K562 (cell line): ENCODE results near the gene UBE2D2. TPM values are rescaled to one million over a fixed set of nuclear protein-coding genes. Genes with fewer than 3 reads are reported as not detected.

ENCODE experiments used
- ATAC-seq: fragments of 200-7000 bp; cut with Tn5 transposase; 3 replicates; pipeline ENCODE4 v1.9.1; 2020; ENCODE audit warnings: moderate library complexity
- BruUV-seq: library from RNA; stranded (reverse); fragments of 400-500 nt; replicated peaks from 2 replicates; lab custom pipeline; 2021; lab: Mats Ljungman, UMichigan
- CTCF ChIA-PET: fragments of 300-600 bp; formaldehyde crosslinking; extraction: SDS; loops from one replicate; lab custom pipeline; 2021; ENCODE audit warnings: low intra/inter-chr PET ratio; lab: Yijun Ruan, JAX
- POLR2A ChIA-PET: fragments of 300-600, 350-650 bp; sonication (Branson Sonifier 250); formaldehyde crosslinking; extraction: SDS; loops from one replicate; lab custom pipeline; 2021; ENCODE audit warnings: antibody characterized with exemption, inconsistent platforms; lab: Yijun Ruan, JAX
- DNase-seq, 4 experiments: peaks; one replicate each; pipeline versions ENCODE4 v3.0.0 to v3.0.0-alpha.2; 2011 to 2018; ENCODE audit warnings: low spot score in 3 of 4, mixed read lengths in 3 of 4; ENCODE audit errors: extremely low read depth in 1 of 4
- FAIRE-seq: peaks from 2 replicates; lab custom pipeline; 2011; peaks lifted over from hg19 to GRCh38; lab: Jason Lieb, UNC
- H2AFZ ChIP-seq: 2 replicates; pipeline ENCODE4 v1.6.0; 2011; ENCODE audit warnings: low read depth, low read length, control low read depth, inconsistent platforms
- H3K27ac ChIP-seq: fragments of 200-600 bp; 3 replicates; pipeline ENCODE4 v1.8.0; 2011; ENCODE audit warnings: low read depth, mild to moderate bottlenecking, control low read depth, inconsistent platforms, low read length, moderate library complexity, mixed read lengths; ENCODE audit errors: extremely low read depth
- H3K27me3 ChIP-seq, 2 experiments: fragments of 300-600 bp in 1 of 2; 2 replicates in 1 of 2; 3 replicates in 1 of 2; pipeline versions ENCODE4 v1.6.0 to v1.8.0; 2011; ENCODE audit warnings: inconsistent platforms in 2 of 2, low read length in 2 of 2, mild to moderate bottlenecking in 1 of 2, mixed read lengths in 1 of 2, moderate library complexity in 1 of 2; ENCODE audit not compliant: control insufficient read depth in 2 of 2, insufficient read depth in 2 of 2
- H3K36me3 ChIP-seq: fragments of 300-600 bp; 3 replicates; pipeline ENCODE4 v1.8.0; 2011; ENCODE audit warnings: mild to moderate bottlenecking, low read length, inconsistent platforms; ENCODE audit not compliant: control insufficient read depth, insufficient read depth
- H3K4me1 ChIP-seq, 2 experiments: fragments of 200-600 bp in 1 of 2; replicated peaks in 1 of 2; 2 replicates in 1 of 2; 3 replicates in 1 of 2; pipeline versions ENCODE4 v1.5.1 to v1.8.0; 2011; ENCODE audit warnings: inconsistent platforms in 2 of 2, low read length in 2 of 2, mild to moderate bottlenecking in 1 of 2, mixed read lengths in 1 of 2, moderate library complexity in 1 of 2; ENCODE audit not compliant: control insufficient read depth in 2 of 2, insufficient read depth in 2 of 2
- H3K4me2 ChIP-seq: 2 replicates; pipeline ENCODE4 v1.6.1; 2011; ENCODE audit warnings: low read length, control low read depth, inconsistent platforms, mixed read lengths; ENCODE audit not compliant: insufficient read depth
- H3K4me3 ChIP-seq: fragments of 200-600 bp; sonication (generic), shearing (Covaris generic); 2 replicates; pipeline ENCODE4 v1.5.1; 2016; ENCODE audit warnings: control low read depth, inconsistent platforms
- H3K79me2 ChIP-seq: fragments of 200-600 bp; 3 replicates; pipeline ENCODE4 v1.8.0; 2011; ENCODE audit warnings: low read length, inconsistent platforms; ENCODE audit not compliant: control insufficient read depth, insufficient read depth
- H3K9ac ChIP-seq, 2 experiments: 2 replicates each; pipeline versions ENCODE4 v1.6.0 to v1.6.1; 2011; ENCODE audit warnings: low read depth in 2 of 2, low read length in 2 of 2, control low read depth in 1 of 2, inconsistent platforms in 1 of 2, mild to moderate bottlenecking in 1 of 2, mixed read lengths in 1 of 2; ENCODE audit not compliant: insufficient read depth in 1 of 2
- H3K9me1 ChIP-seq: one replicate; pipeline ENCODE4 v1.6.0; 2011; ENCODE audit warnings: inconsistent platforms, mild to moderate bottlenecking, low read length, moderate library complexity; ENCODE audit not compliant: control insufficient read depth, insufficient read depth
- H3K9me3 ChIP-seq: replicated peaks from 2 replicates; pipeline ENCODE4 v1.5.1; 2011; ENCODE audit warnings: low read depth, low read length, inconsistent platforms; ENCODE audit not compliant: control insufficient read depth, insufficient read depth
- H4K20me1 ChIP-seq: replicated peaks from 2 replicates; pipeline ENCODE4 v1.6.1; 2011; ENCODE audit warnings: low read length, inconsistent platforms, mixed read lengths; ENCODE audit not compliant: control insufficient read depth, insufficient read depth
- CBX3 ChIP-seq, 2 experiments: IDR thresholded peaks; 1 replicate in 1 of 2; 2 replicates in 1 of 2; pipeline ENCODE4 v1.6.1; 2012; ENCODE audit warnings: inconsistent platforms in 2 of 2, low read length in 2 of 2, borderline replicate concordance in 1 of 2, control low read depth in 1 of 2
- DLX4 ChIP-seq: fragments of 250-450 bp; sonication (Bioruptor Pico); IDR thresholded peaks from 2 replicates; pipeline ENCODE4 v1.6.1; 2021; ENCODE audit warnings: mild to moderate bottlenecking
- ELF4 ChIP-seq: fragments of 450-650 bp; formaldehyde crosslinking; IDR thresholded peaks from 2 replicates; pipeline ENCODE4 v1.4.0; 2022; ENCODE audit warnings: missing genetic modification characterization
- KLF10 ChIP-seq: fragments of 250-450 bp; sonication (Bioruptor Pico); IDR thresholded peaks from 2 replicates; pipeline ENCODE4 v1.6.1; 2021; ENCODE audit warnings: matching md5 sums
- LEF1 ChIP-seq: fragments of 450-650 bp; IDR thresholded peaks from 2 replicates; pipeline ENCODE4 v1.6.1; 2016; ENCODE audit warnings: mild to moderate bottlenecking
- MCM3 ChIP-seq: fragments of 450-650 bp; IDR thresholded peaks from 2 replicates; pipeline ENCODE4 v1.6.1; 2016
- MEF2A ChIP-seq: IDR thresholded peaks from 2 replicates; pipeline ENCODE4 v1.6.1; 2011; ENCODE audit warnings: low read depth, mild to moderate bottlenecking, low read length, moderate library complexity; ENCODE audit not compliant: control insufficient read depth
- POLR2AphosphoS5 ChIP-seq: IDR thresholded peaks from 2 replicates; pipeline ENCODE4 v1.6.1; 2011; ENCODE audit warnings: mild to moderate bottlenecking, low read depth, low read length, moderate library complexity; ENCODE audit not compliant: control insufficient read depth, insufficient read depth
- RBM34 ChIP-seq: fragments of 200-400 bp; formaldehyde crosslinking; IDR thresholded peaks from 2 replicates; pipeline ENCODE4 v1.6.1; 2018; ENCODE audit warnings: low read length, borderline replicate concordance; ENCODE audit not compliant: insufficient read depth
- SRF ChIP-seq, 2 experiments: fragments of 250-450, 450-650 bp in 1 of 2; sonication (Bioruptor Pico) in 1 of 2; sonication (generic) in 1 of 2; formaldehyde crosslinking; IDR thresholded peaks; 2 replicates each; pipeline versions ENCODE4 v1.5.0 to v1.5.1; 2020 to 2022; ENCODE audit warnings: mild to moderate bottlenecking in 1 of 2, missing genetic modification reagents in 1 of 2
- TEAD4 ChIP-seq, 2 experiments: sonication (generic) in 1 of 2; formaldehyde crosslinking in 1 of 2; IDR thresholded peaks; 2 replicates each; pipeline versions ENCODE4 v1.6.1 to v1.8.0; 2012 to 2022; ENCODE audit warnings: borderline replicate concordance in 1 of 2, inconsistent platforms in 1 of 2, low read length in 1 of 2, mild to moderate bottlenecking in 1 of 2, missing genetic modification reagents in 1 of 2
- ZNF324 ChIP-seq: fragments of 250-450 bp; sonication (Bioruptor Pico); IDR thresholded peaks from 2 replicates; pipeline ENCODE4 v1.4.0; 2020; ENCODE audit warnings: mild to moderate bottlenecking
- ZNF436 ChIP-seq: fragments of 250-450, 450-650 bp; sonication (Bioruptor Pico); formaldehyde crosslinking; IDR thresholded peaks from 2 replicates; pipeline ENCODE4 v1.7.0; 2020; ENCODE audit warnings: mild to moderate bottlenecking
- ZNF583 ChIP-seq: fragments of 250-450 bp; sonication (Bioruptor Pico); IDR thresholded peaks from 2 replicates; pipeline ENCODE4 v1.4.0; 2020
- WGBS: fragments of 100-300 bp; shearing (Covaris generic); methylation state at CpG from one replicate; pipeline ENCODE4 v1.1.6; 2016; ENCODE audit warnings: low coverage, mixed read lengths; ENCODE audit not compliant: insufficient coverage; ENCODE audit errors: missing lambda C conversion rate; 5-methylcytosine and 5-hydroxymethylcytosine counted together
- in situ Hi-C: fragments of 300-500 bp; cut with MboI; formaldehyde crosslinking; loops from 4 replicates; pipeline ENCODE4 v1.15.0; 2018; ENCODE audit warnings: inconsistent platforms, mixed read lengths
- intact Hi-C: fragments of 100-400 bp; cut with micrococcal nuclease; formaldehyde crosslinking; loops from 2 replicates; pipeline ENCODE4 v1.14.2; 2022
- polyA plus RNA-seq, 8 experiments: library from polyadenylated mRNA; depleted of rRNA in 4 of 8; stranded (reverse) in 5 of 8; unstranded in 3 of 8; fragments of >200 nt; fragmentation: Nextera tagmentation in 2 of 8; fragmentation: Illumina TruSeq in 1 of 8; extraction: Ambion mirVana in 2 of 8; extraction: Trizol in 1 of 8; gene quantifications; 2 replicates each; pipeline versions ENCODE4 v1.2.1 to v1.2.3, GENCODE V29; 2011 to 2014; ENCODE audit warnings: inconsistent platforms in 1 of 8, missing spikeins in 1 of 8
- total RNA-seq, 7 experiments: library from RNA; depleted of rRNA in 6 of 7; stranded (reverse); fragments of >200 nt in 6 of 7; fragmentation: Illumina TruSeq in 2 of 7; extraction: Trizol in 2 of 7; gene quantifications; 2 replicates each; pipeline versions ENCODE4 v1.2.1 to v1.2.3, GENCODE V29; 2011 to 2021; ENCODE audit warnings: low replicate concordance in 1 of 7
- TF ChIP-seq, protein P1 (sequence below): sonication (generic); formaldehyde crosslinking; IDR thresholded peaks from 2 replicates; pipeline ENCODE4 v1.8.0; 2022; ENCODE audit warnings: mild to moderate bottlenecking, missing genetic modification reagents
- TF ChIP-seq, protein P2 (sequence below): sonication (generic); formaldehyde crosslinking; IDR thresholded peaks from 2 replicates; pipeline ENCODE4 v1.8.0; 2022; ENCODE audit warnings: missing genetic modification reagents, mild to moderate bottlenecking, moderate library complexity, borderline replicate concordance

The UBE2D2 gene
- total and polyA plus RNA-seq, 9 of the 15 experiments (the other 6 are each of a cell fraction or from before 2014, with no cell fraction given), result 53.6 to 198 (median 122) TPM

- Histone ChIP-seq H3K4me2 (peak overlapping the region; percentile 20; the same call in 1 of the 2 replicates), H3K9me3 (no peaks in the 10 kb centered on the region), H4K20me1 (peaks cover 65% of the 10 kb centered on the region), H3K79me2 (peaks cover 99% of the 10 kb centered on the region), H2AFZ (no peak overlapping the region), H3K27me3 (no peaks in the 10 kb centered on the region), H3K27ac (peak overlapping the region; percentile 42; the same call in 2 of the 3 replicates), H3K9ac (peak overlapping the region; percentile 16 to 83; a peak in 3 of 4 replicates), H3K9me1 (peaks cover 20% of the 10 kb centered on the region), H3K36me3 (peaks cover 33% of the 10 kb centered on the region; the same call in 2 of the 3 replicates), H3K4me3 (no peak overlapping the region), H3K4me1 (peaks cover 66 to 83% of the 10 kb centered on the region in 2 experiments)
- in situ Hi-C loops, result no loop called here
- no peak for FAIRE-seq
- BruUV-seq, result no TSS peak
- 59% methylated on average over 5 of the region's 5 CpGs for WGBS
- no peak for ATAC-seq
- TF ChIP-seq ZNF583 (CRISPR knock-in tag), result no peak
- no peak for TF ChIP-seq CBX3 (IDR thresholded peaks at IDR 0.05; ENCODE audit: borderline replicate concordance in 1 of 2, low read length in 2 of 2)
- TF ChIP-seq MEF2A, result no peak
- peak; percentile 3; the same call in 1 of the 2 replicates for TF ChIP-seq POLR2AphosphoS5
- no peak for TF ChIP-seq SRF (CRISPR knock-in tag; IDR thresholded peaks at IDR 0.05)
- no peak for TF ChIP-seq TEAD4 (IDR thresholded peaks at IDR 0.05; ENCODE audit: low read length)
- no peak for TF ChIP-seq TEAD4 (CRISPR knock-in tag; IDR thresholded peaks at IDR 0.05; ENCODE audit: borderline replicate concordance)
- TF ChIP-seq, protein P1, sequence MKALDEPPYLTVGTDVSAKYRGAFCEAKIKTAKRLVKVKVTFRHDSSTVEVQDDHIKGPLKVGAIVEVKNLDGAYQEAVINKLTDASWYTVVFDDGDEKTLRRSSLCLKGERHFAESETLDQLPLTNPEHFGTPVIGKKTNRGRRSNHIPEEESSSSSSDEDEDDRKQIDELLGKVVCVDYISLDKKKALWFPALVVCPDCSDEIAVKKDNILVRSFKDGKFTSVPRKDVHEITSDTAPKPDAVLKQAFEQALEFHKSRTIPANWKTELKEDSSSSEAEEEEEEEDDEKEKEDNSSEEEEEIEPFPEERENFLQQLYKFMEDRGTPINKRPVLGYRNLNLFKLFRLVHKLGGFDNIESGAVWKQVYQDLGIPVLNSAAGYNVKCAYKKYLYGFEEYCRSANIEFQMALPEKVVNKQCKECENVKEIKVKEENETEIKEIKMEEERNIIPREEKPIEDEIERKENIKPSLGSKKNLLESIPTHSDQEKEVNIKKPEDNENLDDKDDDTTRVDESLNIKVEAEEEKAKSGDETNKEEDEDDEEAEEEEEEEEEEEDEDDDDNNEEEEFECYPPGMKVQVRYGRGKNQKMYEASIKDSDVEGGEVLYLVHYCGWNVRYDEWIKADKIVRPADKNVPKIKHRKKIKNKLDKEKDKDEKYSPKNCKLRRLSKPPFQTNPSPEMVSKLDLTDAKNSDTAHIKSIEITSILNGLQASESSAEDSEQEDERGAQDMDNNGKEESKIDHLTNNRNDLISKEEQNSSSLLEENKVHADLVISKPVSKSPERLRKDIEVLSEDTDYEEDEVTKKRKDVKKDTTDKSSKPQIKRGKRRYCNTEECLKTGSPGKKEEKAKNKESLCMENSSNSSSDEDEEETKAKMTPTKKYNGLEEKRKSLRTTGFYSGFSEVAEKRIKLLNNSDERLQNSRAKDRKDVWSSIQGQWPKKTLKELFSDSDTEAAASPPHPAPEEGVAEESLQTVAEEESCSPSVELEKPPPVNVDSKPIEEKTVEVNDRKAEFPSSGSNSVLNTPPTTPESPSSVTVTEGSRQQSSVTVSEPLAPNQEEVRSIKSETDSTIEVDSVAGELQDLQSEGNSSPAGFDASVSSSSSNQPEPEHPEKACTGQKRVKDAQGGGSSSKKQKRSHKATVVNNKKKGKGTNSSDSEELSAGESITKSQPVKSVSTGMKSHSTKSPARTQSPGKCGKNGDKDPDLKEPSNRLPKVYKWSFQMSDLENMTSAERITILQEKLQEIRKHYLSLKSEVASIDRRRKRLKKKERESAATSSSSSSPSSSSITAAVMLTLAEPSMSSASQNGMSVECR, result 0 out of 2 replicates have a peak, but pooled peaks have one; percentile 41
- no peak for TF ChIP-seq LEF1
- no peak for TF ChIP-seq KLF10 (CRISPR knock-in tag)
- TF ChIP-seq ELF4, result no peak
- TF ChIP-seq MCM3, result no peak
- TF ChIP-seq, protein P2, sequence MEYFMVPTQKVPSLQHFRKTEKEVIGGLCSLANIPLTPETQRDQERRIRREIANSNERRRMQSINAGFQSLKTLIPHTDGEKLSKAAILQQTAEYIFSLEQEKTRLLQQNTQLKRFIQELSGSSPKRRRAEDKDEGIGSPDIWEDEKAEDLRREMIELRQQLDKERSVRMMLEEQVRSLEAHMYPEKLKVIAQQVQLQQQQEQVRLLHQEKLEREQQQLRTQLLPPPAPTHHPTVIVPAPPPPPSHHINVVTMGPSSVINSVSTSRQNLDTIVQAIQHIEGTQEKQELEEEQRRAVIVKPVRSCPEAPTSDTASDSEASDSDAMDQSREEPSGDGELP, result peak; percentile 25; the same call in 1 of the 2 replicates
- no peak for TF ChIP-seq ZNF436 (CRISPR knock-in tag)
- no peak for TF ChIP-seq DLX4 (CRISPR knock-in tag)
- no peak for TF ChIP-seq ZNF324 (CRISPR knock-in tag)
- TF ChIP-seq RBM34, result no peak
- ChIA-PET POLR2A (interaction anchor here (0.6 to 2.0 kb wide), 6 partner anchors 11 to 454 kb away, joined by 3 to 10 read pairs (median 4); no protein-coding TSS in a partner anchor), CTCF (no interaction called here)
- intact Hi-C loops, result no loop called here
- DNase-seq, result peak in 1 of 4 experiments; percentile 7
Measured at GRCh38 chr5:139653616-139654015, 92.5 kb downstream of the UBE2D2 start.
